ENCODE data around the gene G6PC3. TPM values are rescaled to one million over a fixed set of nuclear protein-coding genes. Genes with fewer than 3 reads are reported as not detected.

Gene G6PC3
- total RNA-seq, 1 experiment from 2014 or later, result 47.0 TPM

- intact Hi-C loops (cut with micrococcal nuclease; ENCODE audit: unreplicated experiment), result loop anchor here (10.0 kb wide), 1 partner anchor 111 kb away; the partner anchor contains the start of gene NAGS
- peak; percentile 51 for DNase-seq (ENCODE audit: low spot score)
- no TSS peak for BruUV-seq (replicated peaks)
These were observed 45.3 kb downstream of the G6PC3 start for GRCh38 chr17:44115585-44116415.

GRCh38 chr17:44117351-44117750, 46.8 kb downstream of the G6PC3 start:
- DNase-seq (ENCODE audit: low spot score), result no peak
- H3K27me3 ChIP-seq (replicated peaks; ENCODE audit: insufficient read depth, low read depth, low read length, poor library complexity), result no peaks in the 10 kb centered on the region
- ChIA-PET POLR2A (ENCODE audit: low non-redundant PET) (no interaction called here), CTCF (no interaction called here)
- H3K27ac ChIP-seq (ENCODE audit: low read depth, low read length, poor library complexity, severe bottlenecking), result no peak overlapping the region
- H3K36me3 ChIP-seq (ENCODE audit: insufficient read depth, low read length, poor library complexity, severe bottlenecking), result no peaks in the 10 kb centered on the region
- intact Hi-C loops (cut with micrococcal nuclease; ENCODE audit: unreplicated experiment), result loop anchor here (10.0 kb wide), 1 partner anchor 113 kb away; the partner anchor contains the start of gene NAGS
- H3K4me3 ChIP-seq (ENCODE audit: low read depth, low read length, poor library complexity, severe bottlenecking), result no peak overlapping the region
- H3K4me1 ChIP-seq (ENCODE audit: insufficient read depth, low read length, poor library complexity, severe bottlenecking), result peaks cover 7% of the 10 kb centered on the region
- TF ChIP-seq EZH2 (IDR thresholded peaks at IDR 0.05; ENCODE audit: borderline replicate concordance, low read depth, low read length, poor library complexity, severe bottlenecking) (no peak), CTCF (conservative IDR thresholded peaks at IDR 0.05; ENCODE audit: low read depth, low read length) (no peak)
- no TSS peak for BruUV-seq (replicated peaks)
- H3K9me3 ChIP-seq (ENCODE audit: low read depth, low read length, poor library complexity, severe bottlenecking), result no peaks in the 10 kb centered on the region

More at GRCh38 chr17:44115585-44116415, 45.3 kb downstream of the G6PC3 start:
- CTCF ChIA-PET, result interaction anchor here (0.6 to 1.6 kb wide), 7 partner anchors 9 to 261 kb away, joined by 3 to 6 read pairs (median 4); no protein-coding TSS in a partner anchor
- POLR2A ChIA-PET (ENCODE audit: low non-redundant PET), result interaction anchor here (1.0 kb wide), 1 partner anchor 755 kb away, joined by 4 read pairs; no protein-coding TSS in a partner anchor
- H3K9me3 ChIP-seq (ENCODE audit: low read depth, low read length, poor library complexity, severe bottlenecking), result no peaks in the 10 kb centered on the region
- H3K4me3 ChIP-seq (ENCODE audit: low read depth, low read length, poor library complexity, severe bottlenecking), result no peak overlapping the region
- peaks cover 18% of the 10 kb centered on the region for H3K4me1 ChIP-seq (ENCODE audit: insufficient read depth, low read length, poor library complexity, severe bottlenecking)
- no peaks in the 10 kb centered on the region for H3K27me3 ChIP-seq (replicated peaks; ENCODE audit: insufficient read depth, low read depth, low read length, poor library complexity)
- H3K36me3 ChIP-seq (ENCODE audit: insufficient read depth, low read length, poor library complexity, severe bottlenecking), result no peaks in the 10 kb centered on the region
- TF ChIP-seq EZH2 (IDR thresholded peaks at IDR 0.05; ENCODE audit: borderline replicate concordance, low read depth, low read length, poor library complexity, severe bottlenecking), result no peak
- TF ChIP-seq CTCF (conservative IDR thresholded peaks at IDR 0.05; ENCODE audit: low read depth, low read length), result peak; percentile 71
- H3K27ac ChIP-seq (ENCODE audit: low read depth, low read length, poor library complexity, severe bottlenecking), result peak overlapping the region; percentile 30

GRCh38 chr17:44118427-44119050, 48.0 kb downstream of the G6PC3 start:
- Histone ChIP-seq H3K4me3 (ENCODE audit: low read depth, low read length, poor library complexity, severe bottlenecking) (no peak overlapping the region), H3K36me3 (ENCODE audit: insufficient read depth, low read length, poor library complexity, severe bottlenecking) (no peaks in the 10 kb centered on the region), H3K27ac (ENCODE audit: low read depth, low read length, poor library complexity, severe bottlenecking) (no peak overlapping the region), H3K9me3 (ENCODE audit: low read depth, low read length, poor library complexity, severe bottlenecking) (no peaks in the 10 kb centered on the region), H3K27me3 (replicated peaks; ENCODE audit: insufficient read depth, low read depth, low read length, poor library complexity) (no peaks in the 10 kb centered on the region), H3K4me1 (ENCODE audit: insufficient read depth, low read length, poor library complexity, severe bottlenecking) (peaks cover 7% of the 10 kb centered on the region)
- ChIA-PET CTCF (no interaction called here), POLR2A (ENCODE audit: low non-redundant PET) (no interaction called here)
- no TSS peak for BruUV-seq (replicated peaks)
- intact Hi-C loops (cut with micrococcal nuclease; ENCODE audit: unreplicated experiment), result loop anchor here (10.0 kb wide), 1 partner anchor 114 kb away; the partner anchor contains the start of gene NAGS
- no peak for TF ChIP-seq EZH2 (IDR thresholded peaks at IDR 0.05; ENCODE audit: borderline replicate concordance, low read depth, low read length, poor library complexity, severe bottlenecking)
- no peak for DNase-seq (ENCODE audit: low spot score)
